ENCODE data around the gene MARK4.

MARK4 gene

GRCh38 chr19:45251452-45252354, 632 bp downstream of the MARK4 start:
- H3K9me3 Mint-ChIP-seq, result no peaks in the 10 kb centered on the region
- H3K27ac Mint-ChIP-seq, result peak overlapping the region; percentile 61 to 87 (median 78)
- peak overlapping the region; percentile 88 to 96 (median 93) for H3K4me3 Mint-ChIP-seq
- peaks cover 27% of the 10 kb centered on the region for H3K4me1 Mint-ChIP-seq
- no peaks in the 10 kb centered on the region for H3K36me3 Mint-ChIP-seq (ENCODE audit: low read depth)
- no peak for TF ChIP-seq CTCF (IDR thresholded peaks at IDR 0.05; ENCODE audit: unreplicated experiment in 3 of 3)
- no peaks in the 10 kb centered on the region for H3K27me3 Mint-ChIP-seq (ENCODE audit: low read depth)

- peaks cover 27% of the 10 kb centered on the region for H3K4me1 Mint-ChIP-seq
- H3K4me3 Mint-ChIP-seq, result peak overlapping the region; percentile 88 to 96 (median 93)
- no peaks in the 10 kb centered on the region for H3K9me3 Mint-ChIP-seq
- H3K27me3 Mint-ChIP-seq (ENCODE audit: low read depth), result no peaks in the 10 kb centered on the region
- no peak for TF ChIP-seq CTCF (IDR thresholded peaks at IDR 0.05; ENCODE audit: unreplicated experiment in 3 of 3)
- peak overlapping the region; percentile 75 to 87 (median 78) for H3K27ac Mint-ChIP-seq
- H3K36me3 Mint-ChIP-seq (ENCODE audit: low read depth), result no peaks in the 10 kb centered on the region
Measured at GRCh38 chr19:45253396-45254027, 2.4 kb downstream of the MARK4 start.

GRCh38 chr19:45254044-45254531, 3.0 kb downstream of the MARK4 start:
- peak overlapping the region; percentile 88 to 96 (median 93) for H3K4me3 Mint-ChIP-seq
- H3K9me3 Mint-ChIP-seq, result no peaks in the 10 kb centered on the region
- peaks cover 27% of the 10 kb centered on the region for H3K4me1 Mint-ChIP-seq
- H3K36me3 Mint-ChIP-seq (ENCODE audit: low read depth), result no peaks in the 10 kb centered on the region
- peak in 1 of 3 experiments; percentile 12 for TF ChIP-seq CTCF (IDR thresholded peaks at IDR 0.05; ENCODE audit: unreplicated experiment in 3 of 3)
- H3K27me3 Mint-ChIP-seq (ENCODE audit: low read depth), result no peaks in the 10 kb centered on the region
- peak overlapping the region in 2 of 3 experiments; percentile 2 to 75 for H3K27ac Mint-ChIP-seq

- Mint-ChIP-seq H3K36me3 (ENCODE audit: low read depth) (peaks cover under 1% of the 10 kb centered on the region), H3K27me3 (ENCODE audit: low read depth) (no peaks in the 10 kb centered on the region), H3K9me3 (no peaks in the 10 kb centered on the region), H3K4me3 (no peak overlapping the region), H3K4me1 (peaks cover 25% of the 10 kb centered on the region), H3K27ac (no peak overlapping the region)
- no peak for TF ChIP-seq CTCF (IDR thresholded peaks at IDR 0.05; ENCODE audit: unreplicated experiment in 3 of 3)
Measured at GRCh38 chr19:45255611-45256157, 4.6 kb downstream of the MARK4 start.

GRCh38 chr19:45256836-45257235, 5.8 kb downstream of the MARK4 start:
- no peaks in the 10 kb centered on the region for H3K27me3 Mint-ChIP-seq (ENCODE audit: low read depth)
- TF ChIP-seq CTCF (IDR thresholded peaks at IDR 0.05; ENCODE audit: unreplicated experiment in 3 of 3), result no peak
- H3K9me3 Mint-ChIP-seq, result no peaks in the 10 kb centered on the region
- peak overlapping the region in 1 of 3 experiments; percentile 18 for H3K27ac Mint-ChIP-seq
- H3K4me1 Mint-ChIP-seq, result peaks cover 22% of the 10 kb centered on the region
- no peak overlapping the region for H3K4me3 Mint-ChIP-seq
- H3K36me3 Mint-ChIP-seq (ENCODE audit: low read depth), result peaks cover 4% of the 10 kb centered on the region

Measured in nephron (organoid).